ENCODE measurements around the gene FRMD4A. TPM values are rescaled to one million over a fixed set of nuclear protein-coding genes. Genes with fewer than 3 reads are reported as not detected.

Gene FRMD4A
- polyA plus RNA-seq, 1 of the 3 experiments (the other 2 are of a cell fraction), result 37.7 TPM

DNA sequence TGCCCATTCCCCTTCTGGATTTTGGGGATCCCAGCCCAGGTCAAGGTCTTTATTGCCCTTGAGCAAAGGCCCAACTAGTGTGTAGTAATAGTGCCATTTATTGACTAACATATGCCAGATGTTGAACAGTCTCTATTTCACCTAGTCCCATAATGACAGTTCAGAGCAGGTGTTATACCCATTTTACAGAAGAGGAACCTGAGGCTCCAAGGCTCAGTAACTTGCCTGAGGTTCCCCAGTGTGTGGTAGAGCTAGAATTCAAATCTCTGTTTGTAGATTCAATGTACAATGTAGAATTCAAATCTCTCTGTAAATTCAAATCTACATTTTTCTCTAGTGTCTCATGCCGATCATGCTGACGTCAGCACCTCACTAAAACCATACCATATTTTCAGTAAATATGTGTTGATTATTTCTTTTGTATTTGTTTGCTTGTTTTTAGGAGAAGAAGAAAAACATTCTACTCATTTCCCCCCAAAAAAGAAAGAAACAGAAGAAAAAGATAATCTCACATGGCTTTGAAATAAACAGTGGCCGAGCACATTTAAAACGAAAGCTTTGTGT lies 414.3 kb downstream of the FRMD4A start:
- WGBS (ENCODE audit: low lambda C conversion rate), result 89% methylated on average over 4 of the region's 4 CpGs
- H3K9me3 ChIP-seq, result no peaks in the 10 kb centered on the region
- H3K36me3 ChIP-seq (replicated peaks in 1 of 2; ENCODE audit: control insufficient read depth in 1 of 2, insufficient read depth in 2 of 2, low read length in 1 of 2), result peaks cover 0 to 2% of the 10 kb centered on the region in 2 experiments
- H3K79me2 ChIP-seq (ENCODE audit: insufficient read depth), result peaks cover 9% of the 10 kb centered on the region
- H3K9me2 ChIP-seq, result no peaks in the 10 kb centered on the region
- DNase-seq, result no peak
- H3K27ac ChIP-seq (ENCODE audit: low read depth in 2 of 2, low read length in 1 of 2), result no peak overlapping the region
- H3K9ac ChIP-seq, result no peak overlapping the region
- H3K4me1 ChIP-seq (ENCODE audit: control insufficient read depth in 1 of 2, insufficient read depth in 2 of 2, low read depth in 1 of 2, low read length in 1 of 2), result no peaks in the 10 kb centered on the region
- no peaks in the 10 kb centered on the region for H3K27me3 ChIP-seq (ENCODE audit: insufficient read depth)
- ChIA-PET POLR2A (no interaction called here), CTCF (interaction anchor here (1.3 to 2.3 kb wide), 2 partner anchors 14 to 22 kb away, joined by 4 to 6 read pairs; no protein-coding TSS in a partner anchor)
- H2AFZ ChIP-seq (ENCODE audit: low read depth), result no peak overlapping the region
- no peak overlapping the region for H3K4me3 ChIP-seq (ENCODE audit: low read depth in 2 of 2, low read length in 1 of 2)
- no peak overlapping the region for H3K4me2 ChIP-seq
- peaks cover 15% of the 10 kb centered on the region for H3F3A ChIP-seq (replicated peaks; ENCODE audit: insufficient read depth)
- no peaks in the 10 kb centered on the region for H4K20me1 ChIP-seq (ENCODE audit: insufficient read depth)
- TF ChIP-seq TEAD4 (IDR thresholded peaks at IDR 0.05; ENCODE audit: borderline replicate concordance, insufficient read depth) (no peak), JUND (IDR thresholded peaks at IDR 0.05) (no peak), FOXJ3 (CRISPR knock-in tag; IDR thresholded peaks at IDR 0.05) (no peak), YY1 (IDR thresholded peaks at IDR 0.05; ENCODE audit: low read depth) (no peak), GATA2 (CRISPR knock-in tag; IDR thresholded peaks at IDR 0.05) (no peak), RXRA (IDR thresholded peaks at IDR 0.05; ENCODE audit: borderline replicate concordance, low read depth) (no peak)
- TF ChIP-seq, protein P1, sequence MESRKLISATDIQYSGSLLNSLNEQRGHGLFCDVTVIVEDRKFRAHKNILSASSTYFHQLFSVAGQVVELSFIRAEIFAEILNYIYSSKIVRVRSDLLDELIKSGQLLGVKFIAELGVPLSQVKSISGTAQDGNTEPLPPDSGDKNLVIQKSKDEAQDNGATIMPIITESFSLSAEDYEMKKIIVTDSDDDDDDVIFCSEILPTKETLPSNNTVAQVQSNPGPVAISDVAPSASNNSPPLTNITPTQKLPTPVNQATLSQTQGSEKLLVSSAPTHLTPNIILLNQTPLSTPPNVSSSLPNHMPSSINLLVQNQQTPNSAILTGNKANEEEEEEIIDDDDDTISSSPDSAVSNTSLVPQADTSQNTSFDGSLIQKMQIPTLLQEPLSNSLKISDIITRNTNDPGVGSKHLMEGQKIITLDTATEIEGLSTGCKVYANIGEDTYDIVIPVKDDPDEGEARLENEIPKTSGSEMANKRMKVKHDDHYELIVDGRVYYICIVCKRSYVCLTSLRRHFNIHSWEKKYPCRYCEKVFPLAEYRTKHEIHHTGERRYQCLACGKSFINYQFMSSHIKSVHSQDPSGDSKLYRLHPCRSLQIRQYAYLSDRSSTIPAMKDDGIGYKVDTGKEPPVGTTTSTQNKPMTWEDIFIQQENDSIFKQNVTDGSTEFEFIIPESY (IDR thresholded peaks at IDR 0.05; ENCODE audit: borderline replicate concordance, low read depth), result no peak

DNA sequence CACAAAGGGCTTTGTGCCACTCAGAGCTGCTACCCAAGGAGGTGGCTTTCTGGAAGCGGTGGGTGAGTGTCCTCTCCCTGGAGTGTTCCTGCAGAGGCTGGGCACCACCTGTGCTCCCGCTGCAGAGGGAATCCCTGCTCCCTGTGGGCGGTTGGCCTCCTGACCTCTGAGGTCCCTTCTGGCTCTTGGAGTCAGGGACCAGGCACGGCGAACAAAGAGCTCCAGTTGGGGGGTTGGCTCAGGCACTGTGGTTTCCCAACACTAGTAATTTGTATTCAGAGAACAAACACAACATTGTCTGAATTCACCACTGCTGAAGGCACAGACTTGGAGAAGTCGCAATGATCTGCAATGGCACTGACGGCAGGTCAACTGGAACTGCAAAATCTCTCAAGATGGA lies 415.0 kb downstream of the FRMD4A start:
- H3F3A ChIP-seq (replicated peaks; ENCODE audit: insufficient read depth), result peaks cover 15% of the 10 kb centered on the region
- no peaks in the 10 kb centered on the region for H3K9me2 ChIP-seq
- TF ChIP-seq SIN3A (IDR thresholded peaks at IDR 0.05; ENCODE audit: borderline replicate concordance, low read depth, low read length) (no peak), TAF1 (IDR thresholded peaks at IDR 0.05; ENCODE audit: borderline replicate concordance, low read depth, low read length) (no peak), REST (IDR thresholded peaks at IDR 0.05; ENCODE audit: low read depth, low read length) (no peak), POLR2AphosphoS5 (IDR thresholded peaks at IDR 0.05; ENCODE audit: low read depth, low read length) (no peak), CTCF (IDR thresholded peaks at IDR 0.05) (no peak), TCF12 (IDR thresholded peaks at IDR 0.05) (no peak), NRF1 (IDR thresholded peaks at IDR 0.05; ENCODE audit: low read depth, low read length) (no peak)
- H3K4me1 ChIP-seq (ENCODE audit: control insufficient read depth in 1 of 2, insufficient read depth in 2 of 2, low read depth in 1 of 2, low read length in 1 of 2), result no peaks in the 10 kb centered on the region
- H3K79me2 ChIP-seq (ENCODE audit: insufficient read depth), result peaks cover 7% of the 10 kb centered on the region
- POLR2A ChIA-PET, result no interaction called here
- 90% methylated on average over 4 of the region's 7 CpGs for WGBS (ENCODE audit: low lambda C conversion rate)
- no peak overlapping the region for H3K4me2 ChIP-seq
- no peak for DNase-seq
- CTCF ChIA-PET, result interaction anchor here (1.3 to 2.3 kb wide), 2 partner anchors 15 to 21 kb away, joined by 4 to 6 read pairs; no protein-coding TSS in a partner anchor
- no peak overlapping the region for H3K9ac ChIP-seq
- no peak overlapping the region for H3K4me3 ChIP-seq (ENCODE audit: low read depth in 2 of 2, low read length in 1 of 2)
- no peaks in the 10 kb centered on the region for H3K9me3 ChIP-seq
- H3K27me3 ChIP-seq (ENCODE audit: insufficient read depth), result no peaks in the 10 kb centered on the region
- H4K20me1 ChIP-seq (ENCODE audit: insufficient read depth), result no peaks in the 10 kb centered on the region
- peaks cover 0 to 3% of the 10 kb centered on the region in 2 experiments for H3K36me3 ChIP-seq (replicated peaks in 1 of 2; ENCODE audit: control insufficient read depth in 1 of 2, insufficient read depth in 2 of 2, low read length in 1 of 2)
- H2AFZ ChIP-seq (ENCODE audit: low read depth), result no peak overlapping the region
- no peak overlapping the region for H3K27ac ChIP-seq (ENCODE audit: low read depth in 2 of 2, low read length in 1 of 2)
